ENCODE measurements around the gene CDKAL1. TPM values are rescaled to one million over a fixed set of nuclear protein-coding genes. Genes with fewer than 3 reads are reported as not detected.

CDKAL1 gene
- total RNA-seq, 6 experiments from 2014 or later = 9.2 to 14.3 (median 11.9) TPM

- no peak for TF ChIP-seq CTCF (IDR thresholded peaks at IDR 0.05)
- Mint-ChIP-seq H3K27me3 (ENCODE audit: insufficient read depth) (no peaks in the 10 kb centered on the region; the same call in 1 of the 2 replicates), H3K4me1 (ENCODE audit: low read depth) (no peaks in the 10 kb centered on the region), H3K36me3 (ENCODE audit: low read depth) (peaks cover 8% of the 10 kb centered on the region; the same call in 1 of the 2 replicates), H3K9me3 (no peaks in the 10 kb centered on the region), H3K4me3 (no peak overlapping the region), H3K27ac (no peak overlapping the region)
- DNase-seq = no peak
Measured at GRCh38 chr6:20678831-20679352, 144.6 kb downstream of the CDKAL1 start.

GRCh38 chr6:20680697-20681165, 146.5 kb downstream of the CDKAL1 start:
- no peaks in the 10 kb centered on the region for H3K9me3 Mint-ChIP-seq
- H3K27ac Mint-ChIP-seq = no peak overlapping the region
- no peak for TF ChIP-seq CTCF (IDR thresholded peaks at IDR 0.05)
- DNase-seq = no peak
- peaks cover 19% of the 10 kb centered on the region for H3K36me3 Mint-ChIP-seq (ENCODE audit: low read depth)
- H3K27me3 Mint-ChIP-seq (ENCODE audit: insufficient read depth) = no peaks in the 10 kb centered on the region; the same call in 1 of the 2 replicates
- no peaks in the 10 kb centered on the region for H3K4me1 Mint-ChIP-seq (ENCODE audit: low read depth)
- H3K4me3 Mint-ChIP-seq = no peak overlapping the region; the same call in 1 of the 2 replicates

- Mint-ChIP-seq H3K27me3 (ENCODE audit: insufficient read depth) (no peaks in the 10 kb centered on the region; the same call in 1 of the 2 replicates), H3K9me3 (no peaks in the 10 kb centered on the region), H3K4me1 (ENCODE audit: low read depth) (no peaks in the 10 kb centered on the region), H3K4me3 (no peak overlapping the region), H3K27ac (no peak overlapping the region), H3K36me3 (ENCODE audit: low read depth) (peaks cover 19% of the 10 kb centered on the region)
- DNase-seq = no peak
- TF ChIP-seq CTCF (IDR thresholded peaks at IDR 0.05) = no peak
Measured at GRCh38 chr6:20681243-20681684, 147.0 kb downstream of the CDKAL1 start.

DNA sequence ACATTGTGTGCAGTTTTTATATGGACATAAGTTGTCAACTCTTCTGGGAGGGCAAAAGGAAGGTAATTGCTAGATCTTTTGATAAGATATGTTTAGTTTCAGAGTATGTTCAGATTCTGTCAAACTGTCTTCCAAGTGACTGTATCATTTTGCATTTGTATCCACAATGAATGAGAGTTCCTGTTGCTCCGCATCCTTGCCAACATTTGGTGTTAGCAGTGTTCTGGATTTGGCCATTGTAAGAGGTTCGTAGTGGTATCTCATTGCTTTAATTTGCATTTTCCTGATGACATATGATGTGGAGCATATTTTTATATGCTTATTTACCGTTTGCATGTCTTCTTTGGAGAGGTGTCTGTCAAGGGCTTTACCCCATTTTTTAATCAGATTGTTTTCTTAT, 150.2 kb downstream of the CDKAL1 start:
- no peak overlapping the region for H3K4me3 Mint-ChIP-seq
- DNase-seq = no peak
- H3K36me3 Mint-ChIP-seq (ENCODE audit: low read depth) = peaks cover 11% of the 10 kb centered on the region
- H3K9me3 Mint-ChIP-seq = no peaks in the 10 kb centered on the region
- no peaks in the 10 kb centered on the region; the same call in 1 of the 2 replicates for H3K27me3 Mint-ChIP-seq (ENCODE audit: insufficient read depth)
- H3K4me1 Mint-ChIP-seq (ENCODE audit: low read depth) = peaks cover 15% of the 10 kb centered on the region
- no peak overlapping the region for H3K27ac Mint-ChIP-seq
- no peak for TF ChIP-seq CTCF (IDR thresholded peaks at IDR 0.05)

DNA sequence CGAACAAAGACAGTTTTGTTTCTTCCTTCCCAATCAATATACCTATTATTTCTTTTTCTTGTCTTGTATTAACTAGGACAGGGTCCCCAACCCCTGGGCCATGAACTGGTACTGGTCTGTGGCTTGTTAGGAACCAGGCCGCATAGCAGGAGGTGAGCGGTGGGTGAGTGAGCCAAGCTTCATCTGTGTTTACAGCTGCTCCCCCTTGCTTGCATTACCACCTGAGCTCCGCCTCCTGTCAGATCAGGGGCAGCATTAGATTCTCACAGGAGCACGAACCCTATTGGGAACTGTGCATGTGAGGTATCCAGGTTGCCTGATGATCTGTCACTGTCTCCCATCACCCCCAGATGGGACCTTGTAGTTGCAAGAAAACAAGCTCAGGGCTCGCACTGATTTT, 151.9 kb downstream of the CDKAL1 start:
- H3K36me3 Mint-ChIP-seq (ENCODE audit: low read depth) = peaks cover 10% of the 10 kb centered on the region; the same call in 1 of the 2 replicates
- TF ChIP-seq CTCF (IDR thresholded peaks at IDR 0.05) = no peak
- no peaks in the 10 kb centered on the region for H3K9me3 Mint-ChIP-seq
- H3K4me1 Mint-ChIP-seq (ENCODE audit: low read depth) = peaks cover 17% of the 10 kb centered on the region
- no peak overlapping the region for H3K27ac Mint-ChIP-seq
- H3K27me3 Mint-ChIP-seq (ENCODE audit: insufficient read depth) = no peaks in the 10 kb centered on the region; the same call in 1 of the 2 replicates
- no peak for DNase-seq
- no peak overlapping the region for H3K4me3 Mint-ChIP-seq
